ENCODE data around the gene ATRN.
"Not testable (repeated sequence)": the region's sequence is repeated elsewhere in the genome, so short reads cannot be mapped to it uniquely, and the experiment has no call there.

The ATRN gene

GRCh38 chr20:3612795-3613572, 142.2 kb downstream of the ATRN start:
- no peaks in the 10 kb centered on the region for H3K27me3 Mint-ChIP-seq (ENCODE audit: low read depth)
- peaks cover 36% of the 10 kb centered on the region for H3K36me3 Mint-ChIP-seq (ENCODE audit: low read depth)
- no peak for TF ChIP-seq CTCF (IDR thresholded peaks at IDR 0.05; ENCODE audit: unreplicated experiment in 3 of 3)

GRCh38 chr20:3613821-3614440, 143.1 kb downstream of the ATRN start:
- no peaks in the 10 kb centered on the region for H3K9me3 Mint-ChIP-seq
- H3K4me1 Mint-ChIP-seq, result peaks cover 15% of the 10 kb centered on the region
- peaks cover 35% of the 10 kb centered on the region for H3K36me3 Mint-ChIP-seq (ENCODE audit: low read depth)
- H3K27me3 Mint-ChIP-seq (ENCODE audit: low read depth), result no peaks in the 10 kb centered on the region
- no peak for TF ChIP-seq CTCF (IDR thresholded peaks at IDR 0.05; ENCODE audit: unreplicated experiment in 3 of 3)
- H3K27ac Mint-ChIP-seq, result peak overlapping the region; percentile 18 to 48 (median 25)
- no peak overlapping the region for H3K4me3 Mint-ChIP-seq

More at GRCh38 chr20:3612795-3613572, 142.2 kb downstream of the ATRN start:
- peaks cover 15% of the 10 kb centered on the region for H3K4me1 Mint-ChIP-seq
- no peak overlapping the region for H3K4me3 Mint-ChIP-seq
- H3K27ac Mint-ChIP-seq, result no peak overlapping the region
- H3K9me3 Mint-ChIP-seq, result no peaks in the 10 kb centered on the region

DNA sequence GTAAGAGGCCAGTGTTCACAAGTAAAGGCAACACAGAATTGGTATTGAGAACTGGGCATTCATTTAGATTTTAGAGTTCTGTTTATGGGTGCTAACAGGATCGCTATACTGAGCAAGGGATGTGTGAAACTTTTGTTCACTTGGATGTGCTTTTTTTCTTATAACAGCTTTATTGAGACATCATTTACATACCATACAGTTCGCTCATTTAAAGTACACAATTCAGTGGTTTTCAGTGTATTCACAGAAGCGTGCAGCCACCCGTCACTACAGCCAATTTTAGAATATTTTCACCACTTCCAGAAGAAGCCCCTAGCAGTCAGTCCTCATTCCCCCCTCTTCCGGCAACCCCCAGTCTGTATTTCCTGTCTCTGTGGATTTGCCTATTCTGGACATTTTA, 143.6 kb downstream of the ATRN start:
- Mint-ChIP-seq H3K36me3 (ENCODE audit: low read depth) (peaks cover 30% of the 10 kb centered on the region), H3K27me3 (ENCODE audit: low read depth) (no peaks in the 10 kb centered on the region), H3K4me3 (no peak overlapping the region), H3K4me1 (peaks cover 15% of the 10 kb centered on the region), H3K27ac (peak overlapping the region; percentile 18 to 48 (median 25)), H3K9me3 (no peaks in the 10 kb centered on the region)
- TF ChIP-seq CTCF (IDR thresholded peaks at IDR 0.05; ENCODE audit: unreplicated experiment in 3 of 3), result no peak

GRCh38 chr20:3615171-3615840, 144.5 kb downstream of the ATRN start:
- not testable (repeated sequence) for H3K9me3 Mint-ChIP-seq; H3K27me3 Mint-ChIP-seq (ENCODE audit: low read depth); H3K27ac Mint-ChIP-seq; H3K4me3 Mint-ChIP-seq
- Mint-ChIP-seq H3K4me1 (peaks cover 15% of the 10 kb centered on the region), H3K36me3 (ENCODE audit: low read depth) (peaks cover 23% of the 10 kb centered on the region)

- peak overlapping the region; percentile 13 to 50 (median 48) for H3K27ac Mint-ChIP-seq
- peaks cover 19% of the 10 kb centered on the region for H3K36me3 Mint-ChIP-seq (ENCODE audit: low read depth)
- no peaks in the 10 kb centered on the region for H3K27me3 Mint-ChIP-seq (ENCODE audit: low read depth)
- H3K9me3 Mint-ChIP-seq, result no peaks in the 10 kb centered on the region
- H3K4me3 Mint-ChIP-seq, result no peak overlapping the region
- TF ChIP-seq CTCF (IDR thresholded peaks at IDR 0.05; ENCODE audit: unreplicated experiment in 3 of 3), result no peak
- peaks cover 18% of the 10 kb centered on the region for H3K4me1 Mint-ChIP-seq
Observed at GRCh38 chr20:3616250-3616649, 145.4 kb downstream of the ATRN start.

- Mint-ChIP-seq H3K9me3 (no peaks in the 10 kb centered on the region), H3K4me1 (peaks cover 14% of the 10 kb centered on the region)
Observed at GRCh38 chr20:3621111-3621510, 150.3 kb downstream of the ATRN start.

More at GRCh38 chr20:3621111-3621510, 150.3 kb downstream of the ATRN start:
- Mint-ChIP-seq H3K27ac (peak overlapping the region in 2 of 3 experiments; percentile 20 to 26), H3K4me3 (no peak overlapping the region), H3K27me3 (ENCODE audit: low read depth) (no peaks in the 10 kb centered on the region), H3K36me3 (ENCODE audit: low read depth) (peaks cover 17% of the 10 kb centered on the region)
- no peak for TF ChIP-seq CTCF (IDR thresholded peaks at IDR 0.05; ENCODE audit: unreplicated experiment in 3 of 3)

All from nephron (organoid).